Measurements from ENCODE around the gene ENGASE. TPM values are rescaled to one million over a fixed set of nuclear protein-coding genes. Genes with fewer than 3 reads are reported as not detected.

Gene ENGASE
- total RNA-seq, 1 donor from 2014 or later: 76.2 TPM

- H3K4me3 Mint-ChIP-seq: no peak overlapping the region
These were observed 56.6 kb downstream of the ENGASE start for GRCh38 chr17:79131274-79131635.

GRCh38 chr17:79131701-79132100 lies 57.1 kb downstream of the ENGASE start:
- no peak for DNase-seq (ENCODE audit: low spot score in 2 of 2, unreplicated experiment in 2 of 2)
- no peak overlapping the region for H3K27ac Mint-ChIP-seq
- H3K36me3 Mint-ChIP-seq: no peaks in the 10 kb centered on the region
- H3K4me1 Mint-ChIP-seq: no peaks in the 10 kb centered on the region
- no peak for TF ChIP-seq CTCF (IDR thresholded peaks at IDR 0.05; ENCODE audit: unreplicated experiment)
- no peak overlapping the region for H3K4me3 Mint-ChIP-seq
- H3K27me3 Mint-ChIP-seq (ENCODE audit: low read depth): peaks cover 85% of the 10 kb centered on the region
- H3K9me3 Mint-ChIP-seq: no peaks in the 10 kb centered on the region

More at GRCh38 chr17:79131274-79131635, 56.6 kb downstream of the ENGASE start:
- Mint-ChIP-seq H3K27me3 (ENCODE audit: low read depth) (peaks cover 85% of the 10 kb centered on the region), H3K4me1 (no peaks in the 10 kb centered on the region), H3K9me3 (no peaks in the 10 kb centered on the region), H3K27ac (no peak overlapping the region), H3K36me3 (no peaks in the 10 kb centered on the region)
- no peak for TF ChIP-seq CTCF (IDR thresholded peaks at IDR 0.05; ENCODE audit: unreplicated experiment)
- DNase-seq (ENCODE audit: low spot score in 2 of 2, unreplicated experiment in 2 of 2): no peak

- no peak for TF ChIP-seq CTCF (IDR thresholded peaks at IDR 0.05; ENCODE audit: unreplicated experiment)
- Mint-ChIP-seq H3K9me3 (no peaks in the 10 kb centered on the region), H3K4me1 (no peaks in the 10 kb centered on the region), H3K4me3 (no peak overlapping the region), H3K36me3 (no peaks in the 10 kb centered on the region), H3K27me3 (ENCODE audit: low read depth) (peaks cover 84% of the 10 kb centered on the region), H3K27ac (no peak overlapping the region)
- DNase-seq (ENCODE audit: low spot score in 2 of 2, unreplicated experiment in 2 of 2): no peak
These were observed 57.8 kb downstream of the ENGASE start for GRCh38 chr17:79132271-79133064.

GRCh38 chr17:79133214-79133613 lies 58.6 kb downstream of the ENGASE start:
- no peak for TF ChIP-seq CTCF (IDR thresholded peaks at IDR 0.05; ENCODE audit: unreplicated experiment)
- Mint-ChIP-seq H3K9me3 (no peaks in the 10 kb centered on the region), H3K27ac (no peak overlapping the region), H3K4me1 (no peaks in the 10 kb centered on the region), H3K4me3 (no peak overlapping the region), H3K36me3 (no peaks in the 10 kb centered on the region), H3K27me3 (ENCODE audit: low read depth) (peaks cover 84% of the 10 kb centered on the region)
- DNase-seq (ENCODE audit: low spot score in 2 of 2, unreplicated experiment in 2 of 2): no peak

GRCh38 chr17:79133985-79134384 lies 59.4 kb downstream of the ENGASE start:
- TF ChIP-seq CTCF (IDR thresholded peaks at IDR 0.05; ENCODE audit: unreplicated experiment): no peak
- Mint-ChIP-seq H3K27ac (no peak overlapping the region), H3K4me1 (no peaks in the 10 kb centered on the region), H3K4me3 (no peak overlapping the region), H3K9me3 (no peaks in the 10 kb centered on the region), H3K27me3 (ENCODE audit: low read depth) (peaks cover 83% of the 10 kb centered on the region), H3K36me3 (no peaks in the 10 kb centered on the region)
- DNase-seq (ENCODE audit: low spot score in 2 of 2, unreplicated experiment in 2 of 2): no peak
